ENCODE data around the gene ARHGEF10L. TPM values are rescaled to one million over a fixed set of nuclear protein-coding genes. Genes with fewer than 3 reads are reported as not detected.

The ARHGEF10L gene
- total RNA-seq, 1 donor from 2014 or later: 3.1 TPM

DNA sequence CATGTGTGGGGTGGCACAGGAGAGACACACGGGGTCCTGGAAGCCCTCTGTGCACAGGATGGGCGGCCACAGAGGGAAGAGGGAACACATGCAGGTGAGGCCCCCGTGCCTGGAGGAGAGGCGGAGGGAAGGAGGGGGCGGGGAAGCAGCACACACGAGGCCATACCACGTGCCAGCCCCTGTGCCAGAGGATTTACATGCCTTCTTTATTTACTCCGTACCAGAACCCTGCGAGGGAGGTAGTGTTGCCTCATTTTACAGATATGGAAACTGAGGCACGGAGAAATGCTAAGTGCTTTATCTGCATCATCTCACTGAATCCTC is 56.1 kb downstream of the ARHGEF10L start:
- no peaks in the 10 kb centered on the region for H3K36me3 Mint-ChIP-seq (ENCODE audit: low read depth, unreplicated experiment)
- H3K4me1 Mint-ChIP-seq (ENCODE audit: unreplicated experiment): peaks cover 3% of the 10 kb centered on the region
- H3K27ac Mint-ChIP-seq (ENCODE audit: unreplicated experiment): no peak overlapping the region
- TF ChIP-seq, protein P1, sequence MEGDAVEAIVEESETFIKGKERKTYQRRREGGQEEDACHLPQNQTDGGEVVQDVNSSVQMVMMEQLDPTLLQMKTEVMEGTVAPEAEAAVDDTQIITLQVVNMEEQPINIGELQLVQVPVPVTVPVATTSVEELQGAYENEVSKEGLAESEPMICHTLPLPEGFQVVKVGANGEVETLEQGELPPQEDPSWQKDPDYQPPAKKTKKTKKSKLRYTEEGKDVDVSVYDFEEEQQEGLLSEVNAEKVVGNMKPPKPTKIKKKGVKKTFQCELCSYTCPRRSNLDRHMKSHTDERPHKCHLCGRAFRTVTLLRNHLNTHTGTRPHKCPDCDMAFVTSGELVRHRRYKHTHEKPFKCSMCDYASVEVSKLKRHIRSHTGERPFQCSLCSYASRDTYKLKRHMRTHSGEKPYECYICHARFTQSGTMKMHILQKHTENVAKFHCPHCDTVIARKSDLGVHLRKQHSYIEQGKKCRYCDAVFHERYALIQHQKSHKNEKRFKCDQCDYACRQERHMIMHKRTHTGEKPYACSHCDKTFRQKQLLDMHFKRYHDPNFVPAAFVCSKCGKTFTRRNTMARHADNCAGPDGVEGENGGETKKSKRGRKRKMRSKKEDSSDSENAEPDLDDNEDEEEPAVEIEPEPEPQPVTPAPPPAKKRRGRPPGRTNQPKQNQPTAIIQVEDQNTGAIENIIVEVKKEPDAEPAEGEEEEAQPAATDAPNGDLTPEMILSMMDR (IDR thresholded peaks at IDR 0.05; ENCODE audit: unreplicated experiment): no peak
- H3K27me3 Mint-ChIP-seq (ENCODE audit: unreplicated experiment): peaks cover 7% of the 10 kb centered on the region
- DNase-seq (ENCODE audit: low spot score): no peak
- H3K9me3 Mint-ChIP-seq (ENCODE audit: unreplicated experiment): no peaks in the 10 kb centered on the region
- H3K4me3 Mint-ChIP-seq (ENCODE audit: unreplicated experiment): no peak overlapping the region

- Mint-ChIP-seq H3K27me3 (ENCODE audit: unreplicated experiment) (peaks cover 7% of the 10 kb centered on the region), H3K36me3 (ENCODE audit: low read depth, unreplicated experiment) (no peaks in the 10 kb centered on the region), H3K27ac (ENCODE audit: unreplicated experiment) (no peak overlapping the region), H3K4me3 (ENCODE audit: unreplicated experiment) (no peak overlapping the region), H3K4me1 (ENCODE audit: unreplicated experiment) (peaks cover 3% of the 10 kb centered on the region), H3K9me3 (ENCODE audit: unreplicated experiment) (no peaks in the 10 kb centered on the region)
- DNase-seq (ENCODE audit: low spot score): no peak
- TF ChIP-seq, protein P1 (IDR thresholded peaks at IDR 0.05; ENCODE audit: unreplicated experiment): no peak
Observed at GRCh38 chr1:17596186-17596585, 56.7 kb downstream of the ARHGEF10L start.

- no peaks in the 10 kb centered on the region for H3K9me3 Mint-ChIP-seq (ENCODE audit: unreplicated experiment)
- H3K27me3 Mint-ChIP-seq (ENCODE audit: unreplicated experiment): peaks cover 7% of the 10 kb centered on the region
- no peak overlapping the region for H3K27ac Mint-ChIP-seq (ENCODE audit: unreplicated experiment)
- peaks cover 3% of the 10 kb centered on the region for H3K4me1 Mint-ChIP-seq (ENCODE audit: unreplicated experiment)
- H3K36me3 Mint-ChIP-seq (ENCODE audit: low read depth, unreplicated experiment): no peaks in the 10 kb centered on the region
- TF ChIP-seq, protein P1 (IDR thresholded peaks at IDR 0.05; ENCODE audit: unreplicated experiment): no peak
- no peak for DNase-seq (ENCODE audit: low spot score)
- H3K4me3 Mint-ChIP-seq (ENCODE audit: unreplicated experiment): no peak overlapping the region
Observed at GRCh38 chr1:17596651-17597509, 57.4 kb downstream of the ARHGEF10L start.

GRCh38 chr1:17597651-17598050 is 58.2 kb downstream of the ARHGEF10L start:
- peaks cover 7% of the 10 kb centered on the region for H3K27me3 Mint-ChIP-seq (ENCODE audit: unreplicated experiment)
- no peak for DNase-seq (ENCODE audit: low spot score)
- H3K36me3 Mint-ChIP-seq (ENCODE audit: low read depth, unreplicated experiment): no peaks in the 10 kb centered on the region
- TF ChIP-seq, protein P1 (IDR thresholded peaks at IDR 0.05; ENCODE audit: unreplicated experiment): no peak
- no peaks in the 10 kb centered on the region for H3K4me1 Mint-ChIP-seq (ENCODE audit: unreplicated experiment)
- H3K27ac Mint-ChIP-seq (ENCODE audit: unreplicated experiment): no peak overlapping the region
- H3K9me3 Mint-ChIP-seq (ENCODE audit: unreplicated experiment): no peaks in the 10 kb centered on the region
- no peak overlapping the region for H3K4me3 Mint-ChIP-seq (ENCODE audit: unreplicated experiment)

GRCh38 chr1:17598251-17598650 is 58.8 kb downstream of the ARHGEF10L start:
- TF ChIP-seq, protein P1 (IDR thresholded peaks at IDR 0.05; ENCODE audit: unreplicated experiment): no peak
- no peaks in the 10 kb centered on the region for H3K9me3 Mint-ChIP-seq (ENCODE audit: unreplicated experiment)
- H3K27ac Mint-ChIP-seq (ENCODE audit: unreplicated experiment): no peak overlapping the region
- H3K27me3 Mint-ChIP-seq (ENCODE audit: unreplicated experiment): peaks cover 7% of the 10 kb centered on the region
- no peak for DNase-seq (ENCODE audit: low spot score)
- no peaks in the 10 kb centered on the region for H3K4me1 Mint-ChIP-seq (ENCODE audit: unreplicated experiment)
- no peak overlapping the region for H3K4me3 Mint-ChIP-seq (ENCODE audit: unreplicated experiment)
- H3K36me3 Mint-ChIP-seq (ENCODE audit: low read depth, unreplicated experiment): no peaks in the 10 kb centered on the region
